ENCODE measurements around the gene BCO2.

GRCh38 chr11:112159098-112160065 is 15.9 kb upstream of the BCO2 start:
- TF ChIP-seq CTCF (conservative IDR thresholded peaks at IDR 0.05; ENCODE audit: low read depth in 2 of 2) (no peak), EZH2 (IDR thresholded peaks at IDR 0.05; ENCODE audit: low read depth, unreplicated experiment) (no peak), EZH2phosphoT487 (IDR thresholded peaks at IDR 0.05; ENCODE audit: unreplicated experiment) (no peak), POLR2AphosphoS5 (IDR thresholded peaks at IDR 0.05; ENCODE audit: low read depth) (no peak), ETS1 (IDR thresholded peaks at IDR 0.05) (no peak), ZNF462 (CRISPR knock-in tag; IDR thresholded peaks at IDR 0.05) (no peak), JUNB (IDR thresholded peaks at IDR 0.05; ENCODE audit: unreplicated experiment) (no peak), CREB1 (CRISPR knock-in tag; IDR thresholded peaks at IDR 0.05; ENCODE audit: low read depth) (no peak), ZNF331 (CRISPR knock-in tag; IDR thresholded peaks at IDR 0.05; ENCODE audit: low read depth) (no peak), NANOG (IDR thresholded peaks at IDR 0.05; ENCODE audit: borderline replicate concordance) (no peak), ZNF114 (CRISPR knock-in tag; IDR thresholded peaks at IDR 0.05) (no peak), STAT1 (IDR thresholded peaks at IDR 0.05; ENCODE audit: unreplicated experiment) (no peak)
- TF ChIP-seq, protein P1, sequence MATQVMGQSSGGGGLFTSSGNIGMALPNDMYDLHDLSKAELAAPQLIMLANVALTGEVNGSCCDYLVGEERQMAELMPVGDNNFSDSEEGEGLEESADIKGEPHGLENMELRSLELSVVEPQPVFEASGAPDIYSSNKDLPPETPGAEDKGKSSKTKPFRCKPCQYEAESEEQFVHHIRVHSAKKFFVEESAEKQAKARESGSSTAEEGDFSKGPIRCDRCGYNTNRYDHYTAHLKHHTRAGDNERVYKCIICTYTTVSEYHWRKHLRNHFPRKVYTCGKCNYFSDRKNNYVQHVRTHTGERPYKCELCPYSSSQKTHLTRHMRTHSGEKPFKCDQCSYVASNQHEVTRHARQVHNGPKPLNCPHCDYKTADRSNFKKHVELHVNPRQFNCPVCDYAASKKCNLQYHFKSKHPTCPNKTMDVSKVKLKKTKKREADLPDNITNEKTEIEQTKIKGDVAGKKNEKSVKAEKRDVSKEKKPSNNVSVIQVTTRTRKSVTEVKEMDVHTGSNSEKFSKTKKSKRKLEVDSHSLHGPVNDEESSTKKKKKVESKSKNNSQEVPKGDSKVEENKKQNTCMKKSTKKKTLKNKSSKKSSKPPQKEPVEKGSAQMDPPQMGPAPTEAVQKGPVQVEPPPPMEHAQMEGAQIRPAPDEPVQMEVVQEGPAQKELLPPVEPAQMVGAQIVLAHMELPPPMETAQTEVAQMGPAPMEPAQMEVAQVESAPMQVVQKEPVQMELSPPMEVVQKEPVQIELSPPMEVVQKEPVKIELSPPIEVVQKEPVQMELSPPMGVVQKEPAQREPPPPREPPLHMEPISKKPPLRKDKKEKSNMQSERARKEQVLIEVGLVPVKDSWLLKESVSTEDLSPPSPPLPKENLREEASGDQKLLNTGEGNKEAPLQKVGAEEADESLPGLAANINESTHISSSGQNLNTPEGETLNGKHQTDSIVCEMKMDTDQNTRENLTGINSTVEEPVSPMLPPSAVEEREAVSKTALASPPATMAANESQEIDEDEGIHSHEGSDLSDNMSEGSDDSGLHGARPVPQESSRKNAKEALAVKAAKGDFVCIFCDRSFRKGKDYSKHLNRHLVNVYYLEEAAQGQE (IDR thresholded peaks at IDR 0.05; ENCODE audit: unreplicated experiment): no peak

All from GM23338 (cell line).